Bronchial smooth muscle cell (primary cell): ENCODE measurements around the gene AMDHD2. TPM values are rescaled to one million over a fixed set of nuclear protein-coding genes. Genes with fewer than 3 reads are reported as not detected.

ENCODE experiments used
- total RNA-seq: library from RNA; depleted of rRNA; stranded (reverse); fragments of >200 nt; gene quantifications from 2 replicates; pipeline ENCODE4 v1.2.1, GENCODE V29; 2014

AMDHD2 gene, protein sequence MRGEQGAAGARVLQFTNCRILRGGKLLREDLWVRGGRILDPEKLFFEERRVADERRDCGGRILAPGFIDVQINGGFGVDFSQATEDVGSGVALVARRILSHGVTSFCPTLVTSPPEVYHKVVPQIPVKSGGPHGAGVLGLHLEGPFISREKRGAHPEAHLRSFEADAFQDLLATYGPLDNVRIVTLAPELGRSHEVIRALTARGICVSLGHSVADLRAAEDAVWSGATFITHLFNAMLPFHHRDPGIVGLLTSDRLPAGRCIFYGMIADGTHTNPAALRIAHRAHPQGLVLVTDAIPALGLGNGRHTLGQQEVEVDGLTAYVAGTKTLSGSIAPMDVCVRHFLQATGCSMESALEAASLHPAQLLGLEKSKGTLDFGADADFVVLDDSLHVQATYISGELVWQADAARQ
- 58.7 and 69.5 TPM in 2 replicates for total RNA-seq

GRCh38 chr16:2520097-2520783 lies at the start of gene AMDHD2:
Gene AMDHD2, plus strand, starts transcription at chr16:2520371. Its CDS starts 88 bp downstream, at chr16:2520459.

GRCh38 chr16:2471016-2471652 lies 49.0 kb upstream of the AMDHD2 start, which contains the start of gene NTN3:
Gene NTN3, plus strand, starts transcription at chr16:2471297. Its CDS starts 405 bp downstream, at chr16:2471702.

DNA sequence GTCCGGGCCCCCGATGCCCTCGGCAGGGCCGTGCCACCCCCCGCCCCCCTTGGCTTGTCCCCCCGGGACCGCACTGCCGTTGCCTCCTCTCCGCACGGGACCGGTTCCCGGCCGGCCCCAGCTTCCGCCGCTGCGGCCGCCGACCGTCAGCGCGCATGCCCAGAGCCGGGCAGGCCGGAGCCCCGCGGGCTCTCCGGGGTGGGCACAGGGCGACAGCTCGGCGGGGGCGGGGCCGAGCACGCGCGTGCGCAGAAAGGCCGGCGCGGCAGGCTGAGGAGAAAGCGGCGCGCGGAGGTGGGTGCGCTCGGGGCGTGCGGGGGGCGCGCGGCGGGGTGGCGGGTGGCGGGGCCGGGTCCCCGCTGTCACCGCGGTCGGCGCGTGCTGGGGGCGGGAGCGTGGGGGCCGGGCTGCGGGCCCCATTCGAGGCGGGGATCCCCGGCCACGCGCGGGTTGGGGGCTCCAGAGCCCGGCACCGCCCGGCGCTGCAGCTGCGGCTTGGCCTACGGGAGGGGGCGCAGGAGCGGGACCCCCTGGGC lies 45.2 kb upstream of the AMDHD2 start, which contains the start of gene TBC1D24:
TSS of gene TBC1D24 (plus strand) at position 251 of the 536 bp plus-strand sequence. CDS start 21,022 bp downstream, outside the sequence.

DNA sequence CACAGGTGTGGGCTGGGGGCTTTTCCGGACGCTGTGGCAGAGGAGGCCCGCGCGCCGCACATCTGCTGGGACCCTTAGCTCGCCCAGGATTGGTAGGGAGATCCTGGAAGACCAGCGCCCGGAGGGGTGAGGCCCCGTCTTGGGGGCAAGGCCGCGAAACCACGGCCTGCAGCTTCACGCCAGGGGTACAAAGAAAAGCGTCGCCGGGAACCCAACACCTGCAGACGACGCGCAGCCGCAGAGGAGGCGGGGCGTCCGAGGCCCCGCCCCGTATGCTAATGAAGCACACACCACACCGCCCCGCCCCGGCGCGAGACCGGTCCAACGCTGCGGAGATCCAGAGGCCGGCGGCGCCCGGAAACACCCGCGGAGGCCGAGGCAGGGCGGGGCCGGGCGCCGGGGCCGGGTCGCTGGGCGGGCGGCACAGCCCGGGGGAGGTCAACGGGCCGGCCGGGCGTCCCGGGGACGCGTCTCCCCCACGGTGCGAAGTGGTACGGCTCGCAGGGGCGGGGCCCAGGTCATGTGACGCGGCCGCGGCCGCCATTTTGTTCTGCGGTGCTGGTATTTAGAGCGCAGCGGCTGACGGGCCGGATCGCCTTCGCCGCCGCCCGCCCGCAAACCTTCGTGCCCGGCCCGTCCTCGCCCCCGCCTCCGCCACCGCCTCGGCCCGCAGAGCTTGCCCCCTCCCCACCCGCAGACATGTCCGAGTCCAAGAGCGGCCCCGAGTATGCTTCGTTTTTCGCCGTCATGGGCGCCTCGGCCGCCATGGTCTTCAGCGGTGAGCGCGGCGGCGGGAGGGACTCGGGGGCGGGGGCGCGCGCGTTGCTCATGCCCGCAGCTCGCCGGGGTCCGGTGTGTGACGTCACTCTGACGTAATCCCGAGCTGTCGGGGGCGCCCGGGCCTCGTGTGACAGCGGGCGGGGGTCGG lies 6.5 kb upstream of the AMDHD2 start, which contains the start of gene ATP6V0C:
TSS of gene ATP6V0C (plus strand) at position 548 of the 928 bp plus-strand sequence. CDS start at position 700, 152 bp downstream.

DNA sequence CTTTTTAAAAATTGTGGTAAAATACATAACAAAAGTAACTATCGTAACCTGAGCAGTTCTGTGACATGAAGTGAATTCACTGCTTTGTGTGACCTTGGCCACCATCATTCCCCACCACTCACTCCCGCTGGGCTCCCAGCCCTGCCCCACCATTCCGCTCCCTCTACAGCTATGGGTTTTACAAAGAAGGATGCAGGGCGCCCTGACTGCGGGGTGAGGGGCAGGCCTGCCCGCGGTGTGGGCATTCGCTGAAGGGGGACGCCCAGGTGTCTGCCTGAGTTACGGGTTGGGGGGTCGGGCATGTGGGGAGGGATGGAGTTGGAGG lies 11.2 kb downstream of the AMDHD2 start, which contains the start of gene CEMP1:
TSS of gene CEMP1 (minus strand) at position 38 of the 325 bp plus-strand sequence. CDS start 335 bp downstream, outside the sequence.

GRCh38 chr16:2537451-2538379 lies 17.5 kb downstream of the AMDHD2 start, which contains the start of gene PDPK1:
Gene PDPK1, plus strand, starts transcription at chr16:2538021. Its CDS starts 92 bp downstream, at chr16:2538113.

Other genes with a start within 250 kb of the AMDHD2 start
- 0.26 and 0.47 TPM in 2 replicates for gene ABCA3, start 179.6 kb upstream of the AMDHD2 start, total RNA-seq
- gene CCNF, start 90.9 kb upstream of the AMDHD2 start, total RNA-seq, result 3.3 and 4.7 TPM in 2 replicates
- gene TEDC2, start 60.3 kb upstream of the AMDHD2 start, total RNA-seq, result 0.34 and 1.1 TPM in 2 replicates
- gene NTN3, start 49.1 kb upstream of the AMDHD2 start, total RNA-seq, result 1.2 and 1.4 TPM in 2 replicates
- gene TBC1D24, start 45.2 kb upstream of the AMDHD2 start, total RNA-seq, result 10.2 and 13.6 TPM in 2 replicates
- 8.0 and 8.4 TPM in 2 replicates for gene ATP6V0C, start 6.4 kb upstream of the AMDHD2 start, total RNA-seq
- under 0.01 TPM in 1 of 2 replicates, not detected in the other for gene CEMP1, start 11.0 kb downstream of the AMDHD2 start, total RNA-seq
- 10.0 and 12.5 TPM in 2 replicates for gene PDPK1, start 17.6 kb downstream of the AMDHD2 start, total RNA-seq
- 11.7 and 13.7 TPM in 2 replicates for gene KCTD5, start 162.2 kb downstream of the AMDHD2 start, total RNA-seq
- gene PRSS27, start 199.9 kb downstream of the AMDHD2 start, total RNA-seq, result 0.69 and 1.1 TPM in 2 replicates
- 41.0 and 43.3 TPM in 2 replicates for gene SRRM2, start 232.3 kb downstream of the AMDHD2 start, total RNA-seq